Measurements from ENCODE around the gene C2CD4C.
"Not testable (repeated sequence)": the region's sequence is repeated elsewhere in the genome, so short reads cannot be mapped to it uniquely, and the experiment has no call there.

- not testable (repeated sequence) for TF ChIP-seq CTCF, POLR2A, EP300 (IDR thresholded peaks at IDR 0.05)
Measured at GRCh38 chr19:381901-382300, 27.0 kb downstream of the C2CD4C start.

Data from tibial nerve (tissue), 4 donors.